Large intestine (tissue), 3 donors: ENCODE results near the gene TGFBR3. TPM values are rescaled to one million over a fixed set of nuclear protein-coding genes. Genes with fewer than 3 reads are reported as not detected.

Experiments
- DNase-seq, 2 donors: peaks; one replicate each; pipeline versions ENCODE4 v3.0.0 to v3.0.0-alpha.2; 2013
- H3K27ac ChIP-seq: one replicate; pipeline ENCODE4 v1.5.1; 2013; ENCODE audit warnings: low read length
- H3K27me3 ChIP-seq: 2 replicates; pipeline ENCODE4 v1.6.1; 2013; ENCODE audit warnings: low read length; ENCODE audit not compliant: control insufficient read depth, insufficient read depth
- H3K36me3 ChIP-seq: 2 replicates; pipeline ENCODE4 v1.6.1; 2013; ENCODE audit warnings: low read length; ENCODE audit not compliant: control insufficient read depth, insufficient read depth
- H3K4me1 ChIP-seq: one replicate; pipeline ENCODE4 v1.6.1; 2013; ENCODE audit warnings: low read length; ENCODE audit not compliant: control insufficient read depth, insufficient read depth
- H3K4me3 ChIP-seq: one replicate; pipeline ENCODE4 v1.5.1; 2013; ENCODE audit warnings: low read length
- H3K9me3 ChIP-seq: one replicate; pipeline ENCODE4 v1.6.1; 2013; ENCODE audit warnings: mild to moderate bottlenecking, low read depth, low read length, moderate library complexity; ENCODE audit not compliant: control insufficient read depth
- WGBS: methylation state at CpG from one replicate; pipeline ENCODE4 v1.1.5; 2013; ENCODE audit warnings: low lambda C conversion rate; ENCODE audit not compliant: insufficient coverage; 5-methylcytosine and 5-hydroxymethylcytosine counted together
- polyA plus RNA-seq: library from polyadenylated mRNA; unstranded; fragments of 120-200 nt; gene quantifications from one replicate; pipeline ENCODE4 v1.2.1, GENCODE V29; 2013

TGFBR3 gene
- polyA plus RNA-seq, 1 donor = 13.7 TPM

DNA sequence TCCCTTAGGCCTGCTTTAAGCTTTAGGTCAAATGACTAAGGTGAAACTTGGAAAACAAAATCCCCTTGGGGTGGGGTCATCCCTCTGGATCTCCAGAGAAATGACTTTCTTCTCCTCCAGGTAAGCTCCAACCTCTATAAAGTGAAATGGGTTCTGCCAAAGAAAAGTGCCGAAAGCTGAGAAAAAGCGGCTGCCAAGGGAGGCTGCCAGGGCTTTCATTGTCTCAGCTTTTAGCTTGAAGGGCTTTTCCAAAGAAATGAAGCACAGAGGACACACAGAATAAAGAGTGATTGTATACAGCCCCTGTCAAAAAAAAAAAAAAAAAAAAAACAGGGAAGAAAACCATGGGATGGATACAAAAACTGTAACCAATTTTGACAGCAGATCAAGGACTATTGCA, 126.9 kb downstream of the TGFBR3 start:
- Histone ChIP-seq H3K27me3 (no peaks in the 10 kb centered on the region), H3K4me3 (no peak overlapping the region), H3K27ac (no peak overlapping the region), H3K9me3 (no peaks in the 10 kb centered on the region), H3K36me3 (no peaks in the 10 kb centered on the region), H3K4me1 (no peaks in the 10 kb centered on the region)
- no CpG with 5 or more reads among the region's 2 CpGs for WGBS
- no peak for DNase-seq

DNA sequence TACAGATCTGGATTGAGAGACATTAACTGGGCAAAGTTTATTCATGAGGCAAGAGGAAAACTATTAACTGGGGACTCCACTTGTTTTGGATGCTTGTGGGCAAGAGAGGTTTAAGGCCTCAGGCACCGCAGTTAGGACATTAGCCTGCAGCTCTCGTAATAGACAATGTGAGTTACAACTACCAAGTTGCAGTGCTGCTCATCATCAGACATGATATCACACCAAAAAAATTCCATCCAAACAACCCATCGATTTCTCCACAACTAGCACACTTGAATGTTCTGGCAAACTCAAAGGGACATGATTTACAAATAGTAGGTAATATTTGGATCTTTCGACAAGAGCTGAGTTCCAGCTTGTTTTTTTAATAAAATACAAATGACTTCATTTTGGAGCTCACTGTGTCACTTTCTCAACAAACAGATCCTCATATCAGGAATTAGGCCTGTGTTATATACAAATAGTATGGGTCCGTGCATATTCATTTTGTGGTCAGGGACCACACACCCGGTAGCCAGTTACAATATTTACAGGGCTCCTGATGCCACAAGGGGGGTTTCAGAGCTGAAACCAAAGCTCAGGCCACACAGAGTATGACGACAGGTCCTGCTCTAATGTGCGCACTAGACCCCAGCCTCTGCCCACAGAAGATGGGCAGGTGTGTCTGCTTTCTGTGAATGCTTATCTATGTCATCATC, 128.0 kb downstream of the TGFBR3 start:
- H3K36me3 ChIP-seq = no peaks in the 10 kb centered on the region
- no peak overlapping the region for H3K27ac ChIP-seq
- H3K9me3 ChIP-seq = no peaks in the 10 kb centered on the region
- WGBS = no CpG with 5 or more reads among the region's 8 CpGs
- no peak overlapping the region for H3K4me3 ChIP-seq
- H3K27me3 ChIP-seq = no peaks in the 10 kb centered on the region
- no peak for DNase-seq
- H3K4me1 ChIP-seq = no peaks in the 10 kb centered on the region

DNA sequence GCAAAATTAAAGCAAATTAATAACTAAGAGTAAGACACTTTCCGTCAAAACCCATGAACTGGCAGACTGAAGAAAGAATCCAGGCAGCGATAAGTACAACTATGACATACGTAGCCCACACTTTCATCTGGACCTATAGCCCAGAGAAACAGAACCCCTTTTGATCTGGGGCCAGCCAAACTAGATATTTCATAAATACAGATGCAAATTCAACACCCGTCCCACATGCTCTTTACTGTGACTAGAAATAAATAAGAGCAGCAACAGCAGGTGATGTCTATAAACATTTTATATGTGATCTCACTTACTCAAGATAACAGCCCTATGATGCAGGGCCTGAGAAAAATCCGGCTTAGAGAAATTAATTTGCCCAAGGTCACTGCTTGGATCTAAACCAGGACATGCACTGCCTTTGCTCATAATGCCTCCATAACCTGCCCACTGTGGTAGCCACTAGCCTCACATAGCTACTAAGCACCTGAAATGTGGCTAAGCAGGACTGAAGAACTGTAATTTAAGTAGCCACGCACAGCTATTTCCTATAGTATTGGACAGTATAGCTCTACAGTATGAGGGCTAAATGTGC, 130.2 kb downstream of the TGFBR3 start:
- Histone ChIP-seq H3K4me3 (no peak overlapping the region), H3K9me3 (no peaks in the 10 kb centered on the region), H3K4me1 (no peaks in the 10 kb centered on the region), H3K36me3 (no peaks in the 10 kb centered on the region), H3K27ac (no peak overlapping the region), H3K27me3 (no peaks in the 10 kb centered on the region)
- no peak for DNase-seq
- no CpG with 5 or more reads among the region's 6 CpGs for WGBS

DNA sequence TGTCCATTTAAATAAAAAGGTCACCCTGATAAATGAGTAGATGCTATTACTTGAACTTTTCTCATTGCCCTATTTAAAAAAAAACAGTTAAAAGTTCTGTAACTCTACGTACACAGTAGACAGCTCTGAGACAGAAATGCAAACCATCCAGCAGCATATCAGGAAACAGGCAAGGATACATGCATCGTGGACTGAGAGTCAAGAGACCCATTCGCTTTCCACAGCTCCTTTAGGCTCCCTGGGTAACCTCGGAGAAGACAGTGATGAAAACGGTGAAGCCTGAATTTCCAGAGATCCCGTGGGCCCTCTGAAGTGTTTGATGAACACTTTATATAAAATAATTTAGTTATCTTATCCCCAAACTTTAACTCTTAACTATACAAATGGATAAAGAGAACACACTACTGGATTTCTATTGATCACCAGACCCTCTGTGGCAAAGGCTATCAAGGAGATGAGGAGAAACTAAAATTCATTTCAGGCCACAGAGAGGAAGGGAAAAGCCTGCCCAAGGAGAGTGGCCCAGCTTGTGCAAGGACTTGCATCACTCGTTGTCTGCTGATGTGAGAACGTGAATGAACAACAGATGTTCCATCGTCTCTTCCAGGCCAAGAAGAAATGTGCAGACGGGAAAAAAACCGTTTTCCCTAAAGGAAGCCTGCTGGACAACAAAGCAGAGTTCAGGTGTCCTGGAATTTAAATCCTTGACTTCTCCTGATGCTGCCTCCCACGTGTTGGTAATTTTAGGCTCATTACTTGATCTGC, 131.0 kb downstream of the TGFBR3 start:
- Histone ChIP-seq H3K4me1 (no peaks in the 10 kb centered on the region), H3K36me3 (no peaks in the 10 kb centered on the region), H3K27me3 (no peaks in the 10 kb centered on the region), H3K27ac (no peak overlapping the region), H3K9me3 (no peaks in the 10 kb centered on the region), H3K4me3 (no peak overlapping the region)
- WGBS = no CpG with 5 or more reads among the region's 12 CpGs
- no peak for DNase-seq

DNA sequence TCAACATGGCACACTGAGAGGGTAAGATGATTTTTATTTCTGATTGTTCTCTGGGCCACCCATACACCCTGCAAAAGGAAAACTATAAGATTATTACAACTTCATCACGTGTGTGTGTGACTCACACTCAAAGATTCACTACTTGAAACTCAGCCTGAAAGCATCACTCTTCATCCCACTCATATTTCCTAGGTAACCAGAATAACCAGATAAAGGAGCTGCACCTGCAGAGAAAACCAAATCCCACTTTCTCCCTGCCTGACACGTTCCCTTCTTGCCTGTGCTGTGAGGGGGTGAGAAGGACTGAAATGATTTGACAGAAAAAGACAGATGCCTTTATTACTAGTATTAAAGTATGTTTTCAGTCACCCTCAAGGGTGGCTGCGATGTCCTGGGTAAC, 131.6 kb downstream of the TGFBR3 start:
- Histone ChIP-seq H3K27me3 (no peaks in the 10 kb centered on the region), H3K4me1 (no peaks in the 10 kb centered on the region), H3K27ac (no peak overlapping the region), H3K36me3 (no peaks in the 10 kb centered on the region), H3K4me3 (no peak overlapping the region), H3K9me3 (no peaks in the 10 kb centered on the region)
- 100% methylated on average over 1 of the region's 3 CpGs for WGBS
- no peak for DNase-seq

DNA sequence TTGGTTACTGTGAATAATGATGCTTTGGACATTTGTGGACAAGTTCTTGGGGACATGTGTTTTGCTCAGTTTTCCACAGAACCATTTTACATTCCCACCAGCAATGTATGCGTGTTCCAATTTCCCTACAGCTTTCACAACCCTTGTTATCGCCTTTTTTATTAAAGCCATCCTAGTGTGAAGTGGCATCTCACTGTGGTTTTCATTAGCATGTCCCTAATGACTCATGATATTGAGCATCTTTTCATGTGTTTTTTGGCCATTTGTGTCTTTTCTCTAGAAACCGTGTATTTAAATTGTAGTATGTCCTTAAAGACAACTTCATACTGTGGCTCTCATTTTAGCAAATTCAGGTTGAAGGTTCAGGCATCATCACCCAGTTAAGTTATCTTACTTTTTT, 132.1 kb downstream of the TGFBR3 start:
- Histone ChIP-seq H3K36me3 (no peaks in the 10 kb centered on the region), H3K4me1 (no peaks in the 10 kb centered on the region), H3K27me3 (no peaks in the 10 kb centered on the region), H3K4me3 (no peak overlapping the region), H3K9me3 (no peaks in the 10 kb centered on the region), H3K27ac (no peak overlapping the region)
- WGBS = 95% methylated on average over 2 of the region's 3 CpGs
- no peak for DNase-seq

DNA sequence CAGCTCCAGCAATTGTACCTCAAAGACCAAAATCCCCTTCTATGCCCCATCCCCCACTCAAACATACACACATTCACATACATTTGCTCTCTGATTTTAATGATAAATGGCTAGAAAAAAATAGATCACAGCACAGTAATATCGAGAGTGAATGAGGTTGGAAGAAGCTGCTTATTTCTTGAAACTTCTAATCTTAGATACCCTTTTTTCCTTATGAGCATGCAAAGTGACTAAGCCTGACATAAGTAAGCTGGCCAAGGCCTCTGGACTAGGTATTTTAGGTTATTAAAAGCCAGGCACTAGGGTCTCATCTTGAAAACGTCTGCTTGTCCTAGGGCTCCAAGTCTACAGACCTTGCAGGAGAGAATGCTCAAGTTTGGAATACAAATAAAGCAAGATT, 133.6 kb downstream of the TGFBR3 start:
- no peaks in the 10 kb centered on the region for H3K36me3 ChIP-seq
- no peak overlapping the region for H3K27ac ChIP-seq
- WGBS = no CpG with 5 or more reads among the region's 2 CpGs
- H3K4me3 ChIP-seq = no peak overlapping the region
- DNase-seq = no peak
- no peaks in the 10 kb centered on the region for H3K9me3 ChIP-seq
- no peaks in the 10 kb centered on the region for H3K4me1 ChIP-seq
- no peaks in the 10 kb centered on the region for H3K27me3 ChIP-seq

DNA sequence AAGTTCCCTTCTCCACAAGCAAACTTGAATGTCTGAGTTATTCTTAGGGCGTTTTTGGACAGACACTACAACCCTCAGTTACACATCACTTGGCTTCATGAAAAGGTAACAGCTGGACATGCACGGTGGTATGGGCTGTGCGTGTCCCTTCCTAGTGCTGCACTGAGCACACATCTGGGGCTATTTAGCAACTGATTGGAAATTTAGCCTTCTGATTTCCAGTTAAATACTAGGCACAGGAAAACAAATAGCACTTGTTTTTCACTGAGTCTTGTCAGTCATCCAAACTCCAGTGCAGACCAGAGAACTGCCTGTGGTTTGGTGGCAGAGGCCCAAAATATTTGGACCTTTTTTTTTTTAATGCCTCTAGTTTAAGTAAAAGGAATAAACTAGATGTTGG, 134.7 kb downstream of the TGFBR3 start:
- peak in 1 of 2 donors; percentile 9 for DNase-seq
- no peaks in the 10 kb centered on the region for H3K9me3 ChIP-seq
- no peak overlapping the region for H3K27ac ChIP-seq
- no CpG with 5 or more reads among the region's 3 CpGs for WGBS
- no peaks in the 10 kb centered on the region for H3K27me3 ChIP-seq
- H3K4me3 ChIP-seq = no peak overlapping the region
- no peaks in the 10 kb centered on the region for H3K36me3 ChIP-seq
- no peaks in the 10 kb centered on the region for H3K4me1 ChIP-seq

DNA sequence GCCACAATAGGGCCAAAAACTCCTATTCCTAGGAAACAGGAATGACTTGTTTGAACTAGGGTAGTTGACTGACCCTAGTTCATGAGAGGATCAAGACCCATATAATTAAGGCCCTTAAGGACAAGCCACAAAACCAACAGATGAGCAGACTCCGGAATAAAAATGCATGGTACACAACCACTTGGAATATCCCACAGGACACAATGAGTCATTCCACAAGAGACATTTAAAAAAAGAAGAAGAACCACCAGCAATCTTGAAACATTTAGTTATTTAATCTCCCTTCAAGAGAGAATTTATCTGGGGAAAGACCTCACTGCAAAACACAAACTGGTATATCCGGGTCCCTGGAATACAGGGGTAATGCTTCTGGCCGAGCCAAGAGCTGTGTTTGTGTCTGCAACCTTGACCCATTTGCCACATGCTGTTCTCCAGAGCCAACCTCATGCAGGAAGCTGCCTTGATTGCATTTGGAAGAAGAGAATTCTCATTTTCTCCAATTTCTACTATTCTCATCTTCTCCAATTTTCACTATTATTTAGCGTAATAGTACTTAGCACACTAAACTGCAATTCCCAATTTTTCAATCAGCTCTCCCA, 135.5 kb downstream of the TGFBR3 start:
- Histone ChIP-seq H3K36me3 (no peaks in the 10 kb centered on the region), H3K9me3 (no peaks in the 10 kb centered on the region), H3K4me1 (no peaks in the 10 kb centered on the region), H3K27me3 (no peaks in the 10 kb centered on the region), H3K27ac (no peak overlapping the region), H3K4me3 (no peak overlapping the region)
- no peak for DNase-seq
- WGBS = 80% methylated on average over 1 of the region's 4 CpGs

DNA sequence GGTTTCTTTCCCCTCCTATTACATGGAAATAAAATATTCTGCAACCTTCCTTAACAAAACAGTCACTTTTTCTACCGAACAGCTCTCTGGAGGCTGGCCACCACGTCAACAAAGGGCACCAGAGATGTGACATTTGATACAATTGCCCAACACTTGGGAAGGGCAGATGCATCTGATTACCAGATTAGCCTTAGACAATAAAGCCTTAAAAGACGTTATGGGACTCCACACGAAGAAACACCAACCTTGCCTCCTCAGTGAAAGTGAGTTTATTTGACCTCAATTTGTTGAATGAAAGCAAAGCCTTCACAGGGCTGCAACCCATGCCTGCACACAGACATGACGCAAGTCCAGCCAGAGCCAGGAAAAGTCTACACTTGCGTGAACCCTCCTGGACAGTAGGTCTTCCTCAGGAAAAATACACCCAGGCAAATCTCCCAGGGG, 136.1 kb downstream of the TGFBR3 start:
- no peak overlapping the region for H3K27ac ChIP-seq
- no peaks in the 10 kb centered on the region for H3K27me3 ChIP-seq
- no peak overlapping the region for H3K4me3 ChIP-seq
- no peaks in the 10 kb centered on the region for H3K4me1 ChIP-seq
- no peaks in the 10 kb centered on the region for H3K36me3 ChIP-seq
- H3K9me3 ChIP-seq = no peaks in the 10 kb centered on the region
- WGBS = no CpG with 5 or more reads among the region's 6 CpGs
- no peak for DNase-seq
